A204.1 (cell line): Measurements from ENCODE around the gene TATDN3.
"Not testable (repeated sequence)": the region's sequence is repeated elsewhere in the genome, so short reads cannot be mapped to it uniquely, and the experiment has no call there.

Experiments
- FAIRE-seq: peaks from 2 replicates; lab custom pipeline; 2012; peaks lifted over from hg19 to GRCh38; lab: Jason Lieb, UNC

The TATDN3 gene

DNA sequence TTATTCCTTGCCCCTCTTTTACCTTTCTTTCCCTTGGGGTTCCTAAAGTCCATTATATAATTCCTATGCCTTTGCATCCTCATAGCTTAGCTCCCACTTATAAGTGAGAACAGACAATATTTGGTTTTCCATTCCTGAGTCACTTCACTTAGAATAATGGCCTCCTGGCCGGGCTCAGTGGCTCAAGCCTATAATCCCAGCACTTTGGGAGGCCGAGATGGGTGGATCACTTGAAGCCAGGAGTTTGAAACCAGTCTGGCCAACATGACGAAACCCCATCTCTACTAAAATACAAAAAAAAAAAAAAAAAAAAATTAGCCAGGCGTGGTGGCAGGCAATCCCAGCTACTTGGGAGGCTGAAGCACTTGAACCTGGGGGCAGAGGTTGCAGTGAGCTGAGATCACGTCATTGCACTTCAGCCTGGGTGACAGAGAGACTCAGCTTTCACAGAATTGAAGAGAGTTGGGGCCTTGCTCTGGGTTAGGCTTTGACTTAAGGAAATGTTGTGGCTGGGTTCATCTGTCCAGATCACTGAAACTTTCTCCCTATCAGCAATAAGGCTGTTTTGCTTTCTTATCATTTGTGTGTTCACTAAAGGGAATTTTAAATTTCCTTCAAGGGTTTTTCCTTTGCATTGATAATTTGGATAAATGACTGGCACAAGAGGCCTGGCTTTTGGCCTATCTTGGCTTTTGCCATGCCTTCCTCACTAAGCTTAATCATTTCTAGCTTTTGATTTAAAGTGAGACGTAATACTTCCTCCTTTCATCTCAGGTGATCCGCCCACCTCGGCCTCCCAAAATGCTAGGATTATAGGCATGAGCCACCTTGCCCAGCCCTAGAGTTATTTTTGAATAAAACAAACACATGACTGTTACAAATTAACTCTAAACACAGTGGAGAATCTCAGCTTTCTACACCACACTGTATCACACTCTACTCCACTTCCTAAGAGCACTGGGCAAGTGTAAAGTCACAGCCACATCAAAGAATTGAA, 41.8 kb downstream of the TATDN3 start:
- FAIRE-seq, result not testable (repeated sequence)

DNA sequence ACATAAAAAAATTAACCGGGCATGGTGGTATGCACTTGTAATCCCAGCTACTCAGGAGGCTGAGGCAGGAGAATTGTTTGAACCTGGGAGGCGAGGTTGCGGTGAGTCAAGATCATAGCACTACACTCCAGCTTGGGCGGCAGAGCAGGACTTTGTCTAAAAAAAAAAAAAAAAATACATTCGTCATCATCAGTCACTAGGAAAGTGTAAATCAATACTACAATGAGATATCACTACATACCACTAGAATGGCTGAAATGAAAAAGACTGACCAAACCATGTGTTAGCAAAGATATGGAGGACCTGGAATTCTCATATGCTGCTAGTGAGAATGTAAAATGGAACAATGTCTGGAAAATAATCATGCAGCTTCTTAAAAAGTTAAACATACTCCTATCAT, 46.5 kb downstream of the TATDN3 start:
- no peak for FAIRE-seq

- not testable (repeated sequence) for FAIRE-seq
Measured at GRCh38 chr1:212844521-212844920, 52.8 kb downstream of the TATDN3 start.

DNA sequence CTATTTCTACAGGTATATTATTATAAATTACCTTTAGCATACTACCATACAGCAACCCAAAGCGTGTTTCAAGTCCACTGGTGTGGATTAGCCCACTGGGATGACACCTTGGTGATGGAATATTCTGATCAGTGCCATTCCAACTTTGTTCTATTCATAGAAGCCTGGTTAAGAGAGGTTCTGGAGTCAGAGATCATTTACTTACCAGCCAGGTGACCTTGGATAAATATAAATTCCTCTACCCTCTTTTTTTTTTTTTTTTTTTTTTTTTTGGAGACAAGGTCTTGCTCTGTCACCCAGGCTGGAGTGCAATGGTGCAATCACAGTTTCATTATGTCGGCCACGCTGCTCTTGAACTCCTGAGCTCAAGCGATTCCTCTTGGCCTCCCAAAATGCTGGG, 55.9 kb downstream of the TATDN3 start, which contains the start of gene SPATA45:
TSS of gene SPATA45 (minus strand) at position 101 of the 400 bp plus-strand sequence. CDS start 11,500 bp downstream, outside the sequence.
- no peak for FAIRE-seq

DNA sequence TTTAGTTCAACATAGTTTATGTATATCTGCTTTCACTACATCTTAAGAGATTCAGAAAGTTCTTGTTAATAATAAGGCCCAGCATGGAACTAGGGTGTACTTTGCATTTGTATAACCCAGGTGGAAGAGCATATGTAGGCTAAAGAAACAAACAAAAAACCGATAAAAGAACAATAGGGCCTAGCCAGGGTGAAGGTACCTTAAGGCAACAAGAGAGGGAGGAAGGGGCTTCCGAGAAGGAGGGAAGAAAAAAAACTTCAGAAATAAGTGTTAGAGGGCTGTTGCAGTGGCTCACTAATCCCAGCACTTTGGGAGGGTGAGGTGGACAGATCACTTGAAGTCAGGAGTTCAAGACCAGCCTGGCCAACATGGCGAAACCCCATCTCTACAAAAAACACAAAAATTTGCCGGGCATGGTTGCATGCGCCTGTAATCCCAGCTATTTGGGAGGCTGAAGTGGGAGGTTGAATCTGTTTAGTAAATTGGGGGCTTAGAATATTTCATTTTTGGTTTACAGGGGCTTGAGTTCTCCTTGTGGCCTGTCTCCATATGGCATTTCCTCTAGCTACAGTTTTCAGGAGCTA, 60.5 kb downstream of the TATDN3 start:
- FAIRE-seq, result no peak

DNA sequence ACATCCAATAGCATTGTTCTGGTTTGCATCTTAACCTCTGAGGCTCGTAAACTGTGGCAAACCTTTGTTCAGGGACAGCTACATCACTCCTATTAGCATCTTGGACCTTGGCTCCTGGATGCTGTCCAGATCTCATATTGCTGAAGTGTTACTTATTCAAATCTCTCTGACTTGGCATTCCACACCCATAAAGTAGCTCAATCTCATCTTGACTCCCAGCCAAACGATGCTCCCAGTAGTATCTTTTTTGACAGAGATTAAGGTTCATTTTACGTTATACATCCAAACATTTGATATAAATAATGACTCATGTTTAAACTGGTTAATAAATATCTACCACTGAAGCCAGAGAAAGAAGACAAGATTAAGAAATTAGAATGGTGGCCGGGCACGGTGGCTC, 62.0 kb downstream of the TATDN3 start:
- no peak for FAIRE-seq

DNA sequence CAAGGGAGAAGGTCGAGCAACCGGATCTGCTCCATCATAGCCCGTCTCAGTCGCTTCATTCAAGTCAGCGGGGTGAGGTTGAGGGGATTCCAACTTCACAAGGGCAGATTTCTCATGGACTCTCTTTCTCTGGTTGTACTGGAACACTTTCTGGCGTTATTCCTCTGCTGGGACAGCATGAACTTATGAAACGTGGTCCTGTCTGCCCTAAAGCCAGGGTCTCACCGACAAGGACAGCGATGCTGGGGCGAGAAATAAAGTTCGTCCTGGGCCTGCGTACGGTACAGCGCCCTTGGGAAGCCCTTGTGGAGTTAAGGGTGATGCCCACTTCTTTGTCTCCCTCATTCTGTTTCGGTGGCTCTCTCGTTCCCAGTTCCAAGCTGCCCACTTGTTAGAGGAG, 65.1 kb downstream of the TATDN3 start:
- FAIRE-seq, result no peak

- FAIRE-seq, result peak; percentile 88
Measured at GRCh38 chr1:212857992-212858460, 66.3 kb downstream of the TATDN3 start, which contains the start of gene FLVCR1. TSS of gene FLVCR1 (plus strand) at chr1:212858275. CDS start at chr1:212858453, 178 bp downstream.

GRCh38 chr1:212858461-212859265, 67.0 kb downstream of the TATDN3 start:
- FAIRE-seq, result no peak

DNA sequence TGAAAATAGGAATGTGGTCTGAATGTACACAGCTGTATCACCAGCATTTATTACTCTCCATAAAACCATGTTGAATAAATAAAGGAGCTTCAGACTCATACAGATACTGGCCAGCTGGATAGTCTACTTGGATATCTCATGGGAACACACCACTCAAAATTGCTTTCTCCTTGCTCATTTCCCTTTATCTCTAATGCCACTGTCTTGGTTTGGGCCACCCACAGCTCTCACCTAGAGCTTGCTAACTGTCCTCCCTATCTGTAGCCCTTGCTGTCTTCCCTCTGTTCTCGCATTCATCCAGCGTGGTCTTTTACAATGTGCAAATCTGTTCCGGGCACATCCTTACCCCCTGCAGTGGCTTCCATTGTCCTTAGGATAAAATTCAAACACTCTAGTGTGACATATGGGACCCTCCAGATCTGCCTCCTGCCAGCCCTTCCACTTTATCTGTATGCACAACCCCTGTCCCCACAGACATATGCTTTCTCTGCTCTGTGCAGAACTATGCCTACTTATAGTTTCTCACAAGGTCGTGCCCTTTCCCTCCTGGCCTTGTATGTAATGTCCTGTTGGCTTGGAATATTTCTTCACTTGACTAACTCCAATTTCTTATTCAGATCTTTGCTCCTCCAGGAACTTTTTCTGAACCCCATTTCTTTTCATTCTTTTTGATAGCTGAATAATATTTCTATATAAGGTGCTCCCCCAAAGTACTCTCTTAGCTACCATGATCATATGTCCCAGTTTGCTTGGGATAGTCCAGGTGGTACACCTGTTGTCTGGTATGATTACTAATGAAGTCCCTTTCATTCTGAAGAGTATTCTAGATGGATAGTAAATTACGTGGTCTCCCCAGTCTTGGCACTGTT, 69.3 kb downstream of the TATDN3 start:
- FAIRE-seq, result no peak

- no peak for FAIRE-seq
Measured at GRCh38 chr1:212862111-212862690, 70.5 kb downstream of the TATDN3 start.

DNA sequence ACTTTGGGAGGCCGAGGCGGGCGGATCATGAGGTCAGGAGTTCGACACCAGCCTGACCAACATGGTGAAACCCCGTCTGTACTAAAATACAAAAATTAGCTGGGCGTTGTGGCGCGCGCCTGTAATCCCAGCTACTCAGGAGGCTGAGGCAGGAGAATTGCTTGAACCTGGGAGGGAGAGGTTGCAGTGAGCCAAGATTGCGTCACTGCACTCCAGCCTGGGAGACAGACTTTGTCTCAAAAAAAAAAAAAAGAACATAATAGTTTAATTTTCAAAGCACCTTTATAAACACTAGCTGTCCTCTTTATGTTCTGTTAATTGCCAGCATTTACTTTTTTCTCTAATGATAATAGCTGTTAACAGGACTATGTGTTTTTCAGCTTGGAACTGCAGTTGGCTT, 71.7 kb downstream of the TATDN3 start:
- not testable (repeated sequence) for FAIRE-seq

- FAIRE-seq, result no peak
Measured at GRCh38 chr1:212864201-212864600, 72.5 kb downstream of the TATDN3 start.
